A673 (cell line): ENCODE data around the gene PTPN14.
"Not testable (repeated sequence)": the region's sequence is repeated elsewhere in the genome, so short reads cannot be mapped to it uniquely, and the experiment has no call there.

Experiments used
- CTCF ChIP-seq: fragments of 300-800, 200-600 bp; sonication (generic); conservative IDR thresholded peaks from 2 replicates; pipeline ENCODE4 v1.5.1; 2017; ENCODE audit warnings: low read depth, mild to moderate bottlenecking, antibody characterized with exemption, low read length, moderate library complexity, mixed read lengths
- EZH2 ChIP-seq: fragments of 200-600 bp; sonication (generic); IDR thresholded peaks from 2 replicates; pipeline ENCODE4 v1.6.1; 2017; ENCODE audit warnings: borderline replicate concordance, low read depth, mild to moderate bottlenecking, mixed read lengths, antibody characterized with exemption, low read length; ENCODE audit not compliant: poor library complexity, severe bottlenecking

DNA sequence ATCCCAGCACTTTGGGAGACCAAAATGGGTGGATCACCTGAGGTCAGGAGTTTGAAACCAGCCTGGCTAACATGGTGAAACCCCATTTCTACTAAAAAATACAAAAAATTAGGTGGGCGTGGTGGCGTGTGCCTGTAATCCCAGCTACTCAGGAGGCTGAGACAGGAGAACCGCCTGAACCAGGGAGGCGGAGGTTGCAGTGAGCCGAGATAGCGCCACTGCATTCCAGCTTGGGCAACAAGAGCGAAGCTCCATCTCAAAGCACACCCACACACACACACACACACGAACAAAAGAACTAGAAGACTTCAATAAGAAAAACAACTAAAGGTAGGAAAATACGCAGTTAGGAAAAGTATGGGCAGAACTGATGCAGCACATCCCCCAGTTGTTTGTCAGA, 29.9 kb downstream of the PTPN14 start:
- not testable (repeated sequence) for TF ChIP-seq CTCF, EZH2
